A673 (cell line): Measurements from ENCODE around the gene ART1.

Experiments used
- CTCF ChIP-seq: fragments of 300-800, 200-600 bp; sonication (generic); conservative IDR thresholded peaks from 2 replicates; pipeline ENCODE4 v1.5.1; 2017; ENCODE audit warnings: low read depth, mild to moderate bottlenecking, antibody characterized with exemption, low read length, moderate library complexity, mixed read lengths
- EZH2 ChIP-seq: fragments of 200-600 bp; sonication (generic); IDR thresholded peaks from 2 replicates; pipeline ENCODE4 v1.6.1; 2017; ENCODE audit warnings: borderline replicate concordance, low read depth, mild to moderate bottlenecking, mixed read lengths, antibody characterized with exemption, low read length; ENCODE audit not compliant: poor library complexity, severe bottlenecking

- TF ChIP-seq CTCF, result no peak
- no peak for TF ChIP-seq EZH2
Observed at GRCh38 chr11:3667149-3668035, 22.5 kb downstream of the ART1 start.
